Parietal lobe (tissue), 2 donors: ENCODE measurements around the gene CEMP1. TPM values are rescaled to one million over a fixed set of nuclear protein-coding genes. Genes with fewer than 3 reads are reported as not detected.

Experiments
- small RNA-seq: library from RNA; depleted of rRNA; stranded (forward); fragments of <200 nt; gene quantifications from one replicate; pipeline ENCODE3, GENCODE V24; 2014; ENCODE audit warnings: low replicate concordance
- total RNA-seq: library from RNA; depleted of rRNA; stranded (reverse); fragments of >200 nt; gene quantifications from one replicate; pipeline ENCODE4 v1.2.3, GENCODE V29; 2014

Gene CEMP1, protein sequence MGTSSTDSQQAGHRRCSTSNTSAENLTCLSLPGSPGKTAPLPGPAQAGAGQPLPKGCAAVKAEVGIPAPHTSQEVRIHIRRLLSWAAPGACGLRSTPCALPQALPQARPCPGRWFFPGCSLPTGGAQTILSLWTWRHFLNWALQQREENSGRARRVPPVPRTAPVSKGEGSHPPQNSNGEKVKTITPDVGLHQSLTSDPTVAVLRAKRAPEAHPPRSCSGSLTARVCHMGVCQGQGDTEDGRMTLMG
- not detected for total RNA-seq

DNA sequence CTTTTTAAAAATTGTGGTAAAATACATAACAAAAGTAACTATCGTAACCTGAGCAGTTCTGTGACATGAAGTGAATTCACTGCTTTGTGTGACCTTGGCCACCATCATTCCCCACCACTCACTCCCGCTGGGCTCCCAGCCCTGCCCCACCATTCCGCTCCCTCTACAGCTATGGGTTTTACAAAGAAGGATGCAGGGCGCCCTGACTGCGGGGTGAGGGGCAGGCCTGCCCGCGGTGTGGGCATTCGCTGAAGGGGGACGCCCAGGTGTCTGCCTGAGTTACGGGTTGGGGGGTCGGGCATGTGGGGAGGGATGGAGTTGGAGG is at the start of gene CEMP1:
Gene CEMP1 (minus strand): TSS at position 38 of the 325 bp plus-strand sequence. CDS start 335 bp downstream, outside the sequence.

DNA sequence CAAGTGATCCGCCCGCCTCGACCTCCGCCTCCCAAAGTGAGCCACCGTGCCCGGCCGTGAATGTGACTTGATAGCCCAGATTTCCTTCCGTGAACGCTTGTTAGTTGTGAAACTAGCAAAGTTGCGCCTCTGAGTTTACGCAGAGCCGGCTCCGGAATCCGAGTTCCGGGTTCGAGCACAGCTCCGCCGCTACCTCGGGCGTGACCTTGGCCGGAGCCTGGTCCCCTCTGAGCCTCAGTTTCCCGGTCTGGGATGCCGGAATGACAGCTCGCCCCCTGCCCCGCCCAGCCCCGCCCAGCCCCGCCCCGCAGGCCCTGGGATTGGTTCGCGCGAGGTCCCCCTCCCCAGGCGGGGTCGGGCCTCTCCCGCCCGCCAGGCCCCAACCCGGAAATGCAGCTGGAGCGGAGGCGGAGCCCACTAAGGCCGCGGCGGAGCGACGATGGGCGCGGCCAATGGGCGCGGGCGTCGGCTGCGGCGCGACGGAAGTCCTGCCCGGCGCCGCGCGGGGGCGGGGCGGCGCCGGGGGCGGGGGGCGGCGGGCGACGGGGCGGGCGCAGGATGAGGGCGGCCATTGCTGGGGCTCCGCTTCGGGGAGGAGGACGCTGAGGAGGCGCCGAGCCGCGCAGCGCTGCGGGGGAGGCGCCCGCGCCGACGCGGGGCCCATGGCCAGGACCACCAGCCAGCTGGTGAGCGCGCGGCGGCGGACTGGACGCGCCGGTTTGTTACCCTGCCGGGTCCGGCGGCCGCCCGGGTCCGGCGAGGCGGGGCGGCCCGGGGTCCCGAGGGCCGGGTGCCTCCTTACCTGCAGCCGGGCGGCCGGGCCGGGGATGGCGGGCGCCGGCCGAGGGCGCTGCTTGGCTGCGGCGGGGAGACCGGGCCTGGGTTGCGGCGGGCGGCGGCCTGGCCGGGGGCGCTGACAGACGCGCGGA is 6.5 kb upstream of the CEMP1 start, which contains the start of gene PDPK1:
Gene PDPK1 (plus strand): TSS at position 571 of the 929 bp plus-strand sequence. CDS start 92 bp downstream, at position 663.

GRCh38 chr16:2520097-2520783 is 11.0 kb downstream of the CEMP1 start, which contains the start of gene AMDHD2:
TSS of gene AMDHD2 (plus strand) at chr16:2520371. CDS start at chr16:2520459, 88 bp downstream.

GRCh38 chr16:2513405-2514332 is 17.5 kb downstream of the CEMP1 start, which contains the start of gene ATP6V0C:
TSS of gene ATP6V0C (plus strand) at chr16:2513952. CDS start at chr16:2514104, 152 bp downstream.

Small RNAs within 50 kb of the gene (small RNA-seq; reads per million reads assigned to genes)
- gene AC093525.1, result not detected
- gene MIR3178, result not detected

Other genes starting within 250 kb of the CEMP1 start
- 57.3 TPM for gene ABCA3, start 190.7 kb downstream of the CEMP1 start, total RNA-seq
- gene CCNF, start 102.0 kb downstream of the CEMP1 start, total RNA-seq, result 13.5 TPM
- gene TEDC2, start 71.3 kb downstream of the CEMP1 start, total RNA-seq, result 12.2 TPM
- 6.6 TPM for gene NTN3, start 60.1 kb downstream of the CEMP1 start, total RNA-seq
- gene TBC1D24, start 56.3 kb downstream of the CEMP1 start, total RNA-seq, result 31.3 TPM
- gene ATP6V0C, start 17.5 kb downstream of the CEMP1 start, total RNA-seq, result 23.8 TPM
- gene AMDHD2, start 11.0 kb downstream of the CEMP1 start, total RNA-seq, result 30.4 TPM
- 34.1 TPM for gene PDPK1, start 6.6 kb upstream of the CEMP1 start, total RNA-seq
- 27.9 TPM for gene KCTD5, start 151.1 kb upstream of the CEMP1 start, total RNA-seq
- gene PRSS27, start 188.8 kb upstream of the CEMP1 start, total RNA-seq, result 6.3 TPM
- 135 TPM for gene SRRM2, start 221.2 kb upstream of the CEMP1 start, total RNA-seq
- 82.9 TPM for gene ELOB, start 245.9 kb upstream of the CEMP1 start, total RNA-seq